ENCODE measurements around the gene MYL6.
"Not testable (repeated sequence)": the region's sequence is repeated elsewhere in the genome, so short reads cannot be mapped to it uniquely, and the experiment has no call there.

Gene MYL6

DNA sequence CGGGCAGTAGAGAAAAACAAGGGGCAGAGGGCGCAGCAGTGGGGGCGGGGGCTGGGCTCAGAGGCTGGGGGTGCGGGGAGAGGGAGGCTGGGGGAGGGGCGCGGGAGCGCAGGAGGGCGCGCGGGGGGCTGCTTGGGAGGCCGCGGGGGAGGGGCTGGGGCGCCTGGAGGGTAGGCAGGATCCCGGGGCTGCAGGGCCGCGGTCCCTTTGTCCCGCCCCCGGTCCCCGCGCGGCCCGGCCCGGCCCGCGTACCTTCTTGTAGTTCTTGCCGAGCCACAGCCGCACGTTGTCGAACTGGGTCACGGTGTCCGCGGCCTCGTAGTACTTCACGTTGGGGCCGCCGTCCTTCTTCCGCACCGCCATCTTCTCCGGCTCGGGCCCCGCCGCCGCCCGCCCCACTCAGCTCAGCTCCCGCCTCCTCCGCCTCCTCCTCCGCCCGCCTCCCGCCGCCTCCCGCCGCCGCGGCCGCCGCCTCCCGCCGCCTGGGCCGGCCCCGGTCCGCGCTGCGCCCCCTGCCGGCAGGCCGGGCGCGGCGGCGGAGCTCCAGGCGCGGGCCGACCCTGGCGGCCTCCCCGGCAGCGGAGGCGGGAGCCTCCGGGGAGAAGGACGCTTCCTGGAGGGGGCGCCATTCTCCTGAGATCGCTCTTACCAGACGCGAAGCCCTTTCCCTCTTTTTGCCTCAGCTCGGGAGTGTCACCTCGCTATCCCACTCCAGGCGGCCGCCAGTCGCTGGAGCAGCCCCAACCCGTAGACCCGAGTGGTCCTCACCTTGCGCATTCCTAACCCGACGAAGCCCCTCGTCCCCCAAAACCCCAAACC is 31.1 kb downstream of the MYL6 start, which contains the start of gene SMARCC2:
Gene SMARCC2 (minus strand): TSS at position 385 of the 819 bp plus-strand sequence. CDS start 22 bp downstream, at position 363.
- DNase-seq (ENCODE audit: low read depth in 2 of 2): peak; percentile 64 to 71

DNA sequence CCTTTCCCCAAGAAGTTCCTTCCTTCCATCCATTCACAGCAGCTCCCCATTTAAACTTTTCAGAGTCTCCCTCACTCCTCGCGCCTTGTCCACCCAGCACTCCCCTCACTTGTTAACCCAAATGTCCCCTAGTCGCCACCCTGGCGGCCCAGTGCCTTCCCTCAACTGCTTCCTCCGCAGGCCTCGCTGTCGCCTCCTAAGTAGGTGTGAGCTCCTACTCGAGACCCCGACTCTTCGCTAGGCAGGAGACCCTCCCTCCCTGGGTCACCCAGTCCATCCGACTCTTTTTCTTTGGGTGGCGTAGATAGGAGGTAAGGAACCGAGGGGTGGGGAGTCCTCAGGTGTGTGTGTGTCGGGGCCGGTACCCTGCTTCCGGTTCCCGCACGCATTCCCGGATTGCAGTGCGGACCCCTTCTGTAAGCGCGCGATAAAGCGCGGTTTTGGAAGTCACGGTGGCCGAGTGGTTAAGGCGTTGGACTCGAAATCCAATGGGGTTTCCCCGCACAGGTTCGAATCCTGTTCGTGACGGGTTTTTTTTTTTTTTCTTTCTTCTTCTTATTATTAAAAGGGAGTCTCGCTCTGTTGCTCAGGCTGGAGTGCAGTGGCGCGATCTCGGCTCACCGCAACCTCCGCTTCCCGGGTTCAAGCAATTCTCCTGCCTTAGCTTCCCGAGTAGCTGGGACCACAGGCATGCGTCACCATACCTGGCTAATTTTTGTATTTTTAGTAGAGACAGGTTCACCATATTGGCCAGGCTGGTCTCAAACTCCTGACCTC is 31.9 kb downstream of the MYL6 start:
- peak; percentile 39 to 50 for DNase-seq (ENCODE audit: low read depth in 2 of 2)

DNA sequence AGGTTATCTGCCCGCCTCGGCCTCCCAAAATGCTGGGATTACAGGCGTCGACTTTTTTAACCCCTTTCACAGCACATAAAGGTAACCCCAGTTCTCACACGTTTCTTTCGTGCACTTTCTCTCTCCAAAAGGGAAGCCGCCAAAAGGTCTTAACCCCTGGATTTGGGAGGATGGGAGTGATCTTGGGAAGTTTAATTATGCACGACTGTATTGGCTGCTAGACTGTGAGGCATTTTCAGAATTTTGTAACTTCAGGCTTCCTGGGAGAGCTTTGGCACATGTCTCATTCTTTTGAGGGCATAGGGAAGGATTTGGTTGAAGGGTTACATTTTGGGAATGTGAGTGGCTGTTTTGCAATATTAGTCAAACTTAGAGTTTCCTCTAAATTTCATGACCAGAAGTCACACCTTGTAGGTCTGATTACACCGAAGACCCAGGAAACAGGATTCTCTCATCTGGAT is 32.6 kb downstream of the MYL6 start:
- no peak for DNase-seq (ENCODE audit: low read depth in 2 of 2)

DNA sequence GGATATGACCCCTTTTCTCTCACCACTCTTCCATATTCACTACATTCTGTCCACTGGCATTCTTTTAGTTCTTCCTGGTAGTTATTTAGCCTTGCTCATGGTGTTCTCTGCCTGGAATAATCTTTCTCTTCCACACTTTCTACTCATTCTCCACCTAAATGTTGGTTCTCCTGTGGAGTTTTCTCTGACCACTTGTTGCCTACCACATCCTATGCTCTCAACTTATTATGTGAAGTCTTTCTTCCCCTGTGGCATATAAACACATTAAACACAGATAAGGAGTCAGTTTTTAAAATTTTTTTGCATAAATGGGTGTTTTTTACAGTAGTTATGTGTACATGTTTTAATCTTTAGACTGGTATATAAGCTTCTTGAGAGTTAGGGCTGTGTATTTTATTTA is 34.4 kb downstream of the MYL6 start:
- no peak for DNase-seq (ENCODE audit: low read depth in 2 of 2)

GRCh38 chr12:56193025-56193578 is 34.9 kb downstream of the MYL6 start:
- DNase-seq (ENCODE audit: low read depth in 2 of 2): peak; percentile 37 to 54

DNA sequence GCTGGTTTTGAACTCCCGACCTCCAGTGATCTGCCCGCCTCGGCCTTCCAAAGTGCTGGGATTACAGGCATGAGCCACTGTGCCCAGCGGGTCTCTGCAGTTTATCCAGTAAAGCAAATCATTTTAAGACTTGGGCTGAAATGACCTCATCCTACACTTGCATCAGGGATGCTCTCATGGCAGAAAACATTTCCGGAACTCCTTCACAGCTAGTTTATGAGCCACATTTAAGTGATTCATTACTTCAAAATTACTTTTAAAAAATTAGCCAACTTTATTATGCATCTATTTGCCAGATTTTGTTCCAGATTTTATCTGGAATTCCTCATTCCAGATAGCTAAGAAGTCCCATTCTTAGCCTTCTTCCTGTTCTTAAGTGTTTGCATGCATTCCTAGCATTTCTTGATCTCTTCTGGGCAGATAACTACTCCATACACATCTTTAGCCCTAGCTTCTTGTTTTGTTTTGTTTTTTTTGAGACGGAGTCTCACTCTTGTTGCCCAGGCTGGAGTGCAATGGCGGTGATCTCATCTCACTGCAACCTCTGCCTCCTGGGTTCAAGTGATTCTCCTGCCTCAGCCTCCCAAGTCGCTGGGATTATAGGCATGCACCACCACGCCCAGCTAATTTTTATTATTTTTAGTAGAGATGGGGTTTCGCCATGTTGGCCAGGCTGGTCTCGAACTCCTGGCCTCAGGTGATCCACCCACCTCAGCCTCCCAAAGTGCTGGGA is 38.8 kb downstream of the MYL6 start:
- not testable (repeated sequence) for DNase-seq (ENCODE audit: low read depth in 2 of 2)

DNA sequence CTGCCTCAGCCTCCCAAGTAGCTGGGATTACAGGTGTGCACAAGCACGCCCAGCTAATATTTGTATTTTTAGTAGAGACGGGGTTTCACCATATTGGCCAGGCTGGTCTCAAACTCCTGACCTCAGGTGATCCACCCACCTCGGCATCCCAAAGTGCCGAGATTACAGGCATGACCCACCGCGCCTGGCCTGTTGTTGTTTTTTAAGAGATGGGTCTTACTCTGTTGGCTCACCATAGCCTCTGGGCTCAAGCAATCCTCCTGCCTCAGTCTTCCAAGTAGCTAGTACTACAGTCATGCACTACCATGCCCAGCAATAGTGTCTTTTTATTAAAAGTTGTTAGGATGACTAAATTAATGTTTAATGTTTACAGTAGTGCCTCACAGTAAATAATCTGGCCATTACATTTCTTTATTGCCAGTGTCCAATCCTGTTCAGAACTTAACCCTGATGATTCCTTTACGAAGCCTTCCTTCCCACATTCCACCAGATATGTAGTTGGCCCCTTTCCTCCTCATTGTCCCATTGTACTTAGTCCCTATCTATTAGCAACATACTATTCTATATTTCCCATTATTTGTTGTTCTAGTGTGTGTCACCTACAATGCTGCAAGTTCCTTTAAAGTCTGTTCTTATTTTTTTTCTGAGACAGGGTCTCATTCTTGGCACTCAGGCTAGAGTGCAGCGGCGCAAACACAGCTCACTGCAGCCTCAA is 39.9 kb downstream of the MYL6 start:
- DNase-seq (ENCODE audit: low read depth in 2 of 2): no peak

- no peak for DNase-seq (ENCODE audit: low read depth in 2 of 2)
These were observed 40.7 kb downstream of the MYL6 start for GRCh38 chr12:56198836-56199235.

- DNase-seq (ENCODE audit: low read depth in 2 of 2): no peak
These were observed 44.2 kb downstream of the MYL6 start for GRCh38 chr12:56202366-56202765.

GRCh38 chr12:56202838-56203237 is 44.7 kb downstream of the MYL6 start:
- DNase-seq (ENCODE audit: low read depth in 2 of 2): no peak

- no peak for DNase-seq (ENCODE audit: low read depth in 2 of 2)
These were observed 46.1 kb downstream of the MYL6 start for GRCh38 chr12:56204275-56204674.

DNA sequence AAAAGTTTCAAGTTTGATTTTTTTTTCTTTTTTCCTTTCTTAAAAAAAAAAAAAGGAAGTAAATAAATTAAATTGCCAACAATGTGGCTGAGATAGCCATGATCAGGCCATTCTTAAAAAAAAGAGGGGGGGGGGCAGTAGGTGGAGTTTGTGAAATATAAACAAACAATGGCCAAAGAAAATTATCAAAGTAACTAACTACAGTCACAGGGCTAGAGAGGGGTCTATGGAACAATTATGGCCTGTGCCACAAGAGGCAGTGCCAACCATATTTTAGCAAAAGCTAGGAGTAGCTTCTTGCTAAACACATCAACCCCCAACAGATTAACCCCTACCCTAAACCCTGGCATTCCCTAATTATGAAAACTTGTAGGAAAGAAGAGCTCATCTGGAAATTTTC is 47.3 kb downstream of the MYL6 start:
- no peak for DNase-seq (ENCODE audit: low read depth in 2 of 2)

DNA sequence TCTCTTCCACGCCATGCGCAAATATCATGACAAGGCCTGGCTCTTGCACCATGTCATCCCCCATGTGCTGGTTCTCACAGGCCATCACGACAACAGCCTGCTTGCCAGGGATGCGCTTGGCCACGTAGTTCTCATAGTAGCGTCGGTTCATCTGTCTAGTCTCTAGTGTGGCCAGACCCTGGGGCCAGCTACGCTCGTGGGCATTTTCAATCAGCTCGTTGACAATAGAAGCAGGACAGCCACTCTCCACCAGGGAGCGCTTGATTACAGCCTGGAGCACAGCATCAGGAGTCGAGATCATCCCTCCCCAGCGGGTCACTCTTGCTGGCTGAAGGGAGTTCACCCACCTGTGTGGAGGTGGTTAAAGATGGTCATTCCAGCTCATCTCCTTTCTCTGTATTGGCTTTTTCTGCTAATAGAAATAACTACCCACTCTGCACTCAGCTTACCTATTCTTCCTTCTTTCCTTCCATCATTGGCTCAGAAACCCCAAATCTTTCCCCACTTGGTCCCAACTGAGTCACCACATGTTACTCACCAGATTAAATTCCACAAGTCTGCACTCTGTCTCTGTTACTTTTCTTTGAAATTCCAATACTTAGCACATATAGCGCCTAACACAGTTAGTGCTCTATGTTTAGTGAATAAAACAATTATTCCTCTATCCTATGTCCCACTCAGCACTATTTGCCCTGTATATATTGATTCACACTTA is 48.5 kb downstream of the MYL6 start:
- DNase-seq (ENCODE audit: low read depth in 2 of 2): no peak

- no peak for DNase-seq (ENCODE audit: low read depth in 2 of 2)
These were observed 49.8 kb downstream of the MYL6 start for GRCh38 chr12:56208006-56208405.
